Stimulated activated CD8-positive, alpha-beta memory T cell treated with anti-CD3 and anti-CD28 coated beads, Interleukin-12 subunit alpha, Interleukin-12 subunit beta, amount 100 ng/mL, for 24 hours (primary cell): ENCODE measurements around the gene KCNK4.

Experiments used
- DNase-seq: peaks from one replicate; pipeline ENCODE4 v3.0.0-alpha.2; 2020; ENCODE audit errors: extremely low read depth

KCNK4 gene

DNA sequence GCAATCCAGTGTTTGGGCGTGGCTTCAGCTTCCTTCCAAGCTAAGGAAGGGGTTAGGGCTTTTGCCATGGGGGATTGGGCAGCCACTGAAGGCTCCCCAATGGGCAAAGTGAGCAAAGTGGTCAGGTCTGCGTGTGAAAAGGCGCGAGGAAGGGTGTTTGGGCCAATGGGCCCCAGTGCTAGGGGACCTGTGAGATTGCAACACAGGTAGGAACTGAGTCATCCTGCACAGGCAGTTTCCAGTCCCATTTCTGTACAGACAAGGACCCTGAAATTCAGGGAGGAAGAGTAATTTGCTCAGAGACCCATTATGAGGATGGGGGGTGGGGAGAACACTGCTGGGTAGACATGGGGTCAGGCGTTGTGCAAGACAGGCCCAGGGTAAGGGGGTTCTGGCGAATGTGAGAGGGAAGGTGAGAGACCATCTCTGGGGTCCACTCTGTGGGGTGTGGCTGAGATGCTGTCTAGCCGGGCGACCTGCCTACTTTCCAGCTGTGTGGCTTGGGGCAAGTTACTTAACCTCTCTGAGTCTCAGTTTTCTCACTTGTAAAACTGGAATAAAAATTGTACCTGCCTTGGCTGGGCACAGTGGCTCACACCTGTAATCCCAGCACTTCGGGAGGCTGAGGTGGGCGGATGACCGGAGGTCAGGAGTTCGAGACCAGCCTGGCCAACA is 56.2 kb downstream of the KCNK4 start:
- no peak for DNase-seq

- no peak for DNase-seq
These were observed 57.4 kb downstream of the KCNK4 start for GRCh38 chr11:64348383-64349024.

DNA sequence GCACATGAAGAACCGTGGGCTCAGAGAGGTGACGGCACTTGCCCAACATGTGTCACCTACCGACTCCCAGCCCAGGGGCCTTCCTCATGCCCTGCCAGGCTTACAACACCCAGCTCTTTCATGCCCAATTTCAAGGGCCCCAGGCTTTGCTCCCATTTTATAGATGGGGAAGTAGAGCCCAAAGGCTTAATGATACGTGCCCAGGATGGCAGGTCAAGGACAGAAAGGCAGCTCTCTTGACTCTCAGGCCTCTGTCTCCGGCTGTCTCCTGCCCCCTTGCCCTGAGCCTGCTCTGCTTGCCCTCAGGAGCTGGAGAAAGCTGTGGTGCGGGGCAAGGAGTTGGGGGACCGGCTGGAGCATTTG is 57.9 kb downstream of the KCNK4 start:
- no peak for DNase-seq

DNA sequence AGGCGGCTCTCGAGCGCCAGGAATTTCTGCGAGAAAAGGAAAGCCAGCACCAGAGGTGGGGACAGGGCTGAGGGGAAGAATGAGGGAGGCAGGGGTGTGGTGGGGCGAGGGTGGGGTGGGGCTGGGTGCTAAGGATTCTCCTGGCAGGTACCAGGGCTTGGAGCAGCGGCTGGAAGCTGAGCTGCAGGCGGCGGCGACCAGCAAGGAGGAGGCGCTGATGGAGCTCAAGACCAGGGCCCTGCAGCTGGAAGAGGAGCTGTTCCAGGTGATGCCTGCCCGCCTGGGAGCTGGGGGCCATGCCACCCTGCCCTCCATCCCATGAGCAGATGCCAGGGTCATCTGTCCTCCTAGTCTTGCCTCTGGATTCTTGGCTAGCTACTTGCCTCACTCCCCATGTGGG is 58.3 kb downstream of the KCNK4 start:
- DNase-seq = no peak
